Measurements from ENCODE around the gene RBM17.

GRCh38 chr10:6102128-6102527 is 13.3 kb downstream of the RBM17 start:
- no peak for TF ChIP-seq TAF1 (IDR thresholded peaks at IDR 0.05; ENCODE audit: borderline replicate concordance, low read depth, low read length)
- TF ChIP-seq POLR2AphosphoS5 (IDR thresholded peaks at IDR 0.05; ENCODE audit: low read depth, low read length) = no peak
- no peak for TF ChIP-seq POLR2A (IDR thresholded peaks at IDR 0.05; ENCODE audit: low read depth, low read length)

Measured in GM12892 (cell line).